ENCODE results near the gene GABRR2.

The GABRR2 gene

DNA sequence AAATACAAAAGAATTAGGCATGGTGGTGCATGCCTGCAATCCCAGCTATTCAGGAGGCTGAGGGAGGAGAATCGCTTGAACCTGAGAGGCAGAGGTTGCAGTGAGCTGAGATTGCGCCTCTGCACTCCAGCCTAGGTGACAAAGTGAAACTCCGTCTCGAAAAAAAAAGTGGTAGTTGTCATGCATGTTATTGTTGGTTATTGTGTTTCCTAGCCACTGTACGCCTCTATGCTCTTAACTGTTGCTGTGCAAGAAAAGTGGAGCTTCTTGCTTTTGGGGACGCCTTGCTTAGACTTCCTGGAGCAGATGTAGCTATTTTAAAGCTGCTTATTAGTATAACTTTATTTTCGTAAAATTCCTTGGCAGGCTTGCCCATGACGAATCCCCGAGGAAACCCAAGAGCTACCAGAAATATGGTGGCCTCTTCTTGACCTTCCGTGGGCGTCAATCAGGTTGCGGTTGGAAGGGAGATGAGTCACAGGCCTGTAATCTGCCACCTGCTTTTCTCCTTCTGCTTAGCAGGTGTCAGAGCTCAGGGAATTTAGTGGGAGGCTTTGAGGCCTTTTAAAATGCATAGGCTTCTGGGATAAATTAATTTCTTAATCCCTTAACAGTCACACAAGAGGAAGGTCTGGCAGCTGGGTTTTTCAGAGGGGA lies 17.3 kb downstream of the GABRR2 start (continued):
- no peak for TF ChIP-seq ZNF548 (tag by site-specific recombination; IDR thresholded peaks at IDR 0.05)
- TF ChIP-seq SALL2 (tag by site-specific recombination; IDR thresholded peaks at IDR 0.05; ENCODE audit: borderline replicate concordance) = no peak
- TF ChIP-seq ZNF274 (IDR thresholded peaks at IDR 0.05; ENCODE audit: low read length) = no peak
- no peak for TF ChIP-seq ZNF274 (tag by site-specific recombination; IDR thresholded peaks at IDR 0.05; ENCODE audit: borderline replicate concordance)
- TF ChIP-seq SP2 (tag by site-specific recombination; IDR thresholded peaks at IDR 0.05) = no peak
- TF ChIP-seq ZNF776 (tag by site-specific recombination; IDR thresholded peaks at IDR 0.05; ENCODE audit: borderline replicate concordance) = no peak
- no peak for TF ChIP-seq ZNF792 (tag by site-specific recombination; IDR thresholded peaks at IDR 0.05)
- TF ChIP-seq KLF1 (tag by site-specific recombination; IDR thresholded peaks at IDR 0.05) = peak; percentile 90
- no peak for TF ChIP-seq ZNF133 (tag by site-specific recombination; IDR thresholded peaks at IDR 0.05)
- no peak for TF ChIP-seq ZNF664 (tag by site-specific recombination; IDR thresholded peaks at IDR 0.05)
- TF ChIP-seq, protein P1, sequence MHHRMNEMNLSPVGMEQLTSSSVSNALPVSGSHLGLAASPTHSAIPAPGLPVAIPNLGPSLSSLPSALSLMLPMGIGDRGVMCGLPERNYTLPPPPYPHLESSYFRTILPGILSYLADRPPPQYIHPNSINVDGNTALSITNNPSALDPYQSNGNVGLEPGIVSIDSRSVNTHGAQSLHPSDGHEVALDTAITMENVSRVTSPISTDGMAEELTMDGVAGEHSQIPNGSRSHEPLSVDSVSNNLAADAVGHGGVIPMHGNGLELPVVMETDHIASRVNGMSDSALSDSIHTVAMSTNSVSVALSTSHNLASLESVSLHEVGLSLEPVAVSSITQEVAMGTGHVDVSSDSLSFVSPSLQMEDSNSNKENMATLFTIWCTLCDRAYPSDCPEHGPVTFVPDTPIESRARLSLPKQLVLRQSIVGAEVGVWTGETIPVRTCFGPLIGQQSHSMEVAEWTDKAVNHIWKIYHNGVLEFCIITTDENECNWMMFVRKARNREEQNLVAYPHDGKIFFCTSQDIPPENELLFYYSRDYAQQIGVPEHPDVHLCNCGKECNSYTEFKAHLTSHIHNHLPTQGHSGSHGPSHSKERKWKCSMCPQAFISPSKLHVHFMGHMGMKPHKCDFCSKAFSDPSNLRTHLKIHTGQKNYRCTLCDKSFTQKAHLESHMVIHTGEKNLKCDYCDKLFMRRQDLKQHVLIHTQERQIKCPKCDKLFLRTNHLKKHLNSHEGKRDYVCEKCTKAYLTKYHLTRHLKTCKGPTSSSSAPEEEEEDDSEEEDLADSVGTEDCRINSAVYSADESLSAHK (tag by site-specific recombination; IDR thresholded peaks at IDR 0.05) = no peak
- TF ChIP-seq, protein P2, sequence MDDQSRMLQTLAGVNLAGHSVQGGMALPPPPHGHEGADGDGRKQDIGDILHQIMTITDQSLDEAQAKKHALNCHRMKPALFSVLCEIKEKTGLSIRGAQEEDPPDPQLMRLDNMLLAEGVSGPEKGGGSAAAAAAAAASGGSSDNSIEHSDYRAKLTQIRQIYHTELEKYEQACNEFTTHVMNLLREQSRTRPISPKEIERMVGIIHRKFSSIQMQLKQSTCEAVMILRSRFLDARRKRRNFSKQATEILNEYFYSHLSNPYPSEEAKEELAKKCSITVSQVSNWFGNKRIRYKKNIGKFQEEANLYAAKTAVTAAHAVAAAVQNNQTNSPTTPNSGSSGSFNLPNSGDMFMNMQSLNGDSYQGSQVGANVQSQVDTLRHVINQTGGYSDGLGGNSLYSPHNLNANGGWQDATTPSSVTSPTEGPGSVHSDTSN (CRISPR knock-in tag; IDR thresholded peaks at IDR 0.05) = no peak
- TF ChIP-seq ZNF585B (tag by site-specific recombination; IDR thresholded peaks at IDR 0.05) = no peak
- TF ChIP-seq TCF7L2 (IDR thresholded peaks at IDR 0.05; ENCODE audit: borderline replicate concordance, low read depth, low read length) = no peak
- no peak for TF ChIP-seq ZNF214 (tag by site-specific recombination; IDR thresholded peaks at IDR 0.05; ENCODE audit: borderline replicate concordance)
- TF ChIP-seq ZNF112 (tag by site-specific recombination; IDR thresholded peaks at IDR 0.05) = no peak
- TF ChIP-seq ZNF76 (tag by site-specific recombination; IDR thresholded peaks at IDR 0.05; ENCODE audit: borderline replicate concordance, low read depth) = no peak

DNA sequence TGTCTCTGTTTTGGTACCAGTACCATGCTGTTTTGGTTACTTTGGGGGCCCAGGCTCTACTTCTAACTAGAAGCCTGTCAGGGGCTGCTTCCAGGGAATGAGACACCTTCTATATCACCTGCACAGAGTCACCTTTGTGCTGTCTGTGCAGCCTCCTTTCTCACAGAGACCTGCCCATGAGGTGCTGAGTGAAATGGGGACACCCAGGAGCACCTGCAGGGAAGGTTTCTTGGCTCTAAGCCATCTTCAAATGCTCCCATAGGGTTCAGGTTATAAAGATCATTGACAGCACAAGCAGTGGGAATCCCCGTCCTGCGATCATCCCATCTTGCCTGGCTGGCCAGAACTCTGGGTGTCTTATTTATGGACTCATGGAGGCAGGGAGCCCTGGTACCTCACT lies 19.1 kb downstream of the GABRR2 start:
- ChIA-PET POLR2A (no interaction called here), CTCF (interaction anchor here (1.0 kb wide), 1 partner anchor 14 kb away, joined by 3 read pairs; no protein-coding TSS in a partner anchor)
- Histone ChIP-seq H3K36me3 (ENCODE audit: control insufficient read depth in 2 of 2, insufficient read depth in 1 of 2, low read length in 2 of 2) (no peaks in the 10 kb centered on the region), H3K4me3 (ENCODE audit: low read depth, low read length) (no peak overlapping the region), H3K9me3 (ENCODE audit: control insufficient read depth, insufficient read depth, low read depth, low read length) (no peaks in the 10 kb centered on the region), H3K27ac (ENCODE audit: extremely low read depth, low read depth, low read length) (no peak overlapping the region), H3K4me1 (ENCODE audit: control insufficient read depth, insufficient read depth, low read length) (peaks cover 17% of the 10 kb centered on the region; the same call in 1 of the 2 replicates)
- TF ChIP-seq ZNF529 (tag by site-specific recombination; IDR thresholded peaks at IDR 0.05; ENCODE audit: insufficient replicate concordance) (no peak), KLF16 (tag by site-specific recombination; IDR thresholded peaks at IDR 0.05) (no peak), ZNF792 (tag by site-specific recombination; IDR thresholded peaks at IDR 0.05) (no peak), ZSCAN16 (tag by site-specific recombination; IDR thresholded peaks at IDR 0.05) (no peak), KLF10 (tag by site-specific recombination; IDR thresholded peaks at IDR 0.05) (no peak), ZNF391 (tag by site-specific recombination; IDR thresholded peaks at IDR 0.05; ENCODE audit: borderline replicate concordance, low read depth) (no peak), ZNF404 (tag by site-specific recombination; IDR thresholded peaks at IDR 0.05) (no peak), ZNF341 (tag by site-specific recombination; IDR thresholded peaks at IDR 0.05; ENCODE audit: low read depth) (no peak), ZBTB20 (tag by site-specific recombination; IDR thresholded peaks at IDR 0.05) (no peak), ZNF747 (tag by site-specific recombination; IDR thresholded peaks at IDR 0.05) (no peak)
- TF ChIP-seq, protein P3, sequence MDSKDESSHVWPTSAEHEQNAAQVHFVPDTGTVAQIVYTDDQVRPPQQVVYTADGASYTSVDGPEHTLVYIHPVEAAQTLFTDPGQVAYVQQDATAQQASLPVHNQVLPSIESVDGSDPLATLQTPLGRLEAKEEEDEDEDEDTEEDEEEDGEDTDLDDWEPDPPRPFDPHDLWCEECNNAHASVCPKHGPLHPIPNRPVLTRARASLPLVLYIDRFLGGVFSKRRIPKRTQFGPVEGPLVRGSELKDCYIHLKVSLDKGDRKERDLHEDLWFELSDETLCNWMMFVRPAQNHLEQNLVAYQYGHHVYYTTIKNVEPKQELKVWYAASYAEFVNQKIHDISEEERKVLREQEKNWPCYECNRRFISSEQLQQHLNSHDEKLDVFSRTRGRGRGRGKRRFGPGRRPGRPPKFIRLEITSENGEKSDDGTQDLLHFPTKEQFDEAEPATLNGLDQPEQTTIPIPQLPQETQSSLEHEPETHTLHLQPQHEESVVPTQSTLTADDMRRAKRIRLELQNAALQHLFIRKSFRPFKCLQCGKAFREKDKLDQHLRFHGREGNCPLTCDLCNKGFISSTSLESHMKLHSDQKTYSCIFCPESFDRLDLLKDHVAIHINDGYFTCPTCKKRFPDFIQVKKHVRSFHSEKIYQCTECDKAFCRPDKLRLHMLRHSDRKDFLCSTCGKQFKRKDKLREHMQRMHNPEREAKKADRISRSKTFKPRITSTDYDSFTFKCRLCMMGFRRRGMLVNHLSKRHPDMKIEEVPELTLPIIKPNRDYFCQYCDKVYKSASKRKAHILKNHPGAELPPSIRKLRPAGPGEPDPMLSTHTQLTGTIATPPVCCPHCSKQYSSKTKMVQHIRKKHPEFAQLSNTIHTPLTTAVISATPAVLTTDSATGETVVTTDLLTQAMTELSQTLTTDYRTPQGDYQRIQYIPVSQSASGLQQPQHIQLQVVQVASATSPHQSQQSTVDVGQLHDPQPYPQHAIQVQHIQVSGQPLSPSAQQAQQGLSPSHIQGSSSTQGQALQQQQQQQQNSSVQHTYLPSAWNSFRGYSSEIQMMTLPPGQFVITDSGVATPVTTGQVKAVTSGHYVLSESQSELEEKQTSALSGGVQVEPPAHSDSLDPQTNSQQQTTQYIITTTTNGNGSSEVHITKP (tag by site-specific recombination; IDR thresholded peaks at IDR 0.05) = no peak
- TF ChIP-seq, protein P4, sequence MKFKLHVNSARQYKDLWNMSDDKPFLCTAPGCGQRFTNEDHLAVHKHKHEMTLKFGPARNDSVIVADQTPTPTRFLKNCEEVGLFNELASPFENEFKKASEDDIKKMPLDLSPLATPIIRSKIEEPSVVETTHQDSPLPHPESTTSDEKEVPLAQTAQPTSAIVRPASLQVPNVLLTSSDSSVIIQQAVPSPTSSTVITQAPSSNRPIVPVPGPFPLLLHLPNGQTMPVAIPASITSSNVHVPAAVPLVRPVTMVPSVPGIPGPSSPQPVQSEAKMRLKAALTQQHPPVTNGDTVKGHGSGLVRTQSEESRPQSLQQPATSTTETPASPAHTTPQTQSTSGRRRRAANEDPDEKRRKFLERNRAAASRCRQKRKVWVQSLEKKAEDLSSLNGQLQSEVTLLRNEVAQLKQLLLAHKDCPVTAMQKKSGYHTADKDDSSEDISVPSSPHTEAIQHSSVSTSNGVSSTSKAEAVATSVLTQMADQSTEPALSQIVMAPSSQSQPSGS (tag by site-specific recombination; IDR thresholded peaks at IDR 0.05; ENCODE audit: low read depth) = no peak
